ENCODE results near the gene DOK7. TPM values are rescaled to one million over a fixed set of nuclear protein-coding genes. Genes with fewer than 3 reads are reported as not detected.

Gene DOK7
- total RNA-seq, 3 donors from 2014 or later (not counting 1 experiment from before 2014, with no cell fraction given): 1.3 to 2.9 (median 1.6) TPM

GRCh38 chr4:3501825-3502425 lies 38.8 kb downstream of the DOK7 start:
- no peak for TF ChIP-seq CTCF (IDR thresholded peaks at IDR 0.05)
- Histone ChIP-seq H3K27me3 (ENCODE audit: control insufficient read depth, insufficient read depth, low read length) (no peaks in the 10 kb centered on the region), H3K9me3 (ENCODE audit: control insufficient read depth, insufficient read depth, low read length) (no peaks in the 10 kb centered on the region), H3K4me3 (ENCODE audit: low read length) (no peak overlapping the region), H3K36me3 (ENCODE audit: control insufficient read depth, insufficient read depth, low read length) (peaks cover 20% of the 10 kb centered on the region), H3K27ac (ENCODE audit: low read length) (no peak overlapping the region), H3K4me1 (ENCODE audit: control insufficient read depth, insufficient read depth, low read length) (peaks cover 1% of the 10 kb centered on the region)
- Mint-ChIP-seq H3K4me1 (peaks cover 6 to 12% of the 10 kb centered on the region in 2 donors), H3K4me3 (no peak overlapping the region), H3K9me3 (no peaks in the 10 kb centered on the region), H3K36me3 (no peaks in the 10 kb centered on the region), H3K27ac (no peak overlapping the region), H3K27me3 (ENCODE audit: low read depth in 2 of 2) (no peaks in the 10 kb centered on the region)
- intact Hi-C loops (cut with micrococcal nuclease): no loop called here
- DNase-seq (no peak), ATAC-seq (no peak)
- 86% methylated on average over 19 of the region's 19 CpGs for WGBS (ENCODE audit: insufficient coverage)

- intact Hi-C loops (cut with micrococcal nuclease): no loop called here
- WGBS (ENCODE audit: insufficient coverage): 87% methylated on average over 36 of the region's 39 CpGs
- H3K27me3 Mint-ChIP-seq (ENCODE audit: low read depth in 2 of 2): no peaks in the 10 kb centered on the region
- H3K27ac ChIP-seq (ENCODE audit: low read length): no peak overlapping the region
- H3K36me3 Mint-ChIP-seq: no peaks in the 10 kb centered on the region
- no peak overlapping the region for H3K4me3 Mint-ChIP-seq
- H3K27me3 ChIP-seq (ENCODE audit: control insufficient read depth, insufficient read depth, low read length): no peaks in the 10 kb centered on the region
- H3K9me3 ChIP-seq (ENCODE audit: control insufficient read depth, insufficient read depth, low read length): no peaks in the 10 kb centered on the region
- no peaks in the 10 kb centered on the region for H3K4me1 ChIP-seq (ENCODE audit: control insufficient read depth, insufficient read depth, low read length)
- no peak overlapping the region for H3K4me3 ChIP-seq (ENCODE audit: low read length)
- no peak for TF ChIP-seq CTCF (IDR thresholded peaks at IDR 0.05)
- peaks cover 6 to 9% of the 10 kb centered on the region in 2 donors for H3K4me1 Mint-ChIP-seq
- no peak for ATAC-seq
- H3K36me3 ChIP-seq (ENCODE audit: control insufficient read depth, insufficient read depth, low read length): peaks cover 28% of the 10 kb centered on the region
- no peak for DNase-seq
- no peak overlapping the region for H3K27ac Mint-ChIP-seq
- H3K9me3 Mint-ChIP-seq: no peaks in the 10 kb centered on the region
These were observed 40.1 kb downstream of the DOK7 start for GRCh38 chr4:3502941-3503936.

DNA sequence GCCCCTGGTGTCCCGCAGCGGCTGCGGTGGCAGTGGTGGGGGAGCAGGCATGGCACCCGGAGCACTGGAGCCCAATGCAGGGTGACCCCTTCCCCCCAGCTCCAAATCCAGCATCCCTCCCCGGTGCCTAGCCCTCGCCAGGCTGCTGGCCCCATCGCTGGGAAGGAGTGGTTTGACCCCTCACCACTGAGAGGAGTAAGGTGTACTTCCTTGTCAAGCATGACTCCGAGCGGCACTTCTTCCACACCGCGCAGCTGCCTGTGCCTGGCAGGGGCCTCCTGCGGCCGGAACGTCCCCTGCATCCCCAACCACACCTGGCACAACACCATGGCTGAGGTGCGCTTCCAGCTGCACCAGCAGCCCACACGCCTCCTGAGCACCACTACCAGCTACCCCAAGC lies 42.1 kb downstream of the DOK7 start:
- intact Hi-C loops (cut with micrococcal nuclease): no loop called here
- Histone ChIP-seq H3K36me3 (ENCODE audit: control insufficient read depth, insufficient read depth, low read length) (peaks cover 44% of the 10 kb centered on the region), H3K9me3 (ENCODE audit: control insufficient read depth, insufficient read depth, low read length) (no peaks in the 10 kb centered on the region), H3K27me3 (ENCODE audit: control insufficient read depth, insufficient read depth, low read length) (no peaks in the 10 kb centered on the region), H3K27ac (ENCODE audit: low read length) (no peak overlapping the region), H3K4me3 (ENCODE audit: low read length) (no peak overlapping the region), H3K4me1 (ENCODE audit: control insufficient read depth, insufficient read depth, low read length) (no peaks in the 10 kb centered on the region)
- Mint-ChIP-seq H3K27ac (no peak overlapping the region), H3K4me1 (peaks cover 6 to 9% of the 10 kb centered on the region in 2 donors), H3K27me3 (ENCODE audit: low read depth in 2 of 2) (no peaks in the 10 kb centered on the region), H3K36me3 (no peaks in the 10 kb centered on the region), H3K4me3 (no peak overlapping the region), H3K9me3 (no peaks in the 10 kb centered on the region)
- WGBS (ENCODE audit: insufficient coverage): 91% methylated on average over 16 of the region's 16 CpGs
- no peak for TF ChIP-seq CTCF (IDR thresholded peaks at IDR 0.05)
- DNase-seq: no peak
- ATAC-seq: no peak

Measured in natural killer cell (primary cell).